GM18519 (cell line): ENCODE measurements around the gene ZNF800.
"Not testable (repeated sequence)": the region's sequence is repeated elsewhere in the genome, so short reads cannot be mapped to it uniquely, and the experiment has no call there.

Experiments used
- ATAC-seq: cut with Tn5 transposase; IDR thresholded peaks from one replicate; pipeline ENCODE4 v1.9.1; 2021; ENCODE audit warnings: mild to moderate bottlenecking, moderate library complexity; ENCODE audit not compliant: unreplicated experiment, low FRiP score

ZNF800 gene

GRCh38 chr7:127392566-127393367 lies at the start of gene ZNF800:
Gene ZNF800, minus strand, starts transcription at chr7:127392708. Its CDS starts 1,151 bp downstream, at chr7:127391557.
- ATAC-seq: peak; percentile 57

- no peak for ATAC-seq
Observed at GRCh38 chr7:127440206-127440605, 47.7 kb upstream of the ZNF800 start.

GRCh38 chr7:127438836-127439235 lies 46.3 kb upstream of the ZNF800 start:
- no peak for ATAC-seq

GRCh38 chr7:127437837-127438236 lies 45.3 kb upstream of the ZNF800 start:
- no peak for ATAC-seq

GRCh38 chr7:127437241-127437640 lies 44.7 kb upstream of the ZNF800 start:
- ATAC-seq: no peak

GRCh38 chr7:127429281-127429680 lies 36.8 kb upstream of the ZNF800 start:
- not testable (repeated sequence) for ATAC-seq

GRCh38 chr7:127419196-127419595 lies 26.7 kb upstream of the ZNF800 start:
- ATAC-seq: no peak

- no peak for ATAC-seq
Observed at GRCh38 chr7:127418459-127418858, 26.0 kb upstream of the ZNF800 start.

GRCh38 chr7:127417346-127417745 lies 24.8 kb upstream of the ZNF800 start:
- ATAC-seq: peak; percentile 48

- no peak for ATAC-seq
Observed at GRCh38 chr7:127415060-127415742, 22.7 kb upstream of the ZNF800 start.

GRCh38 chr7:127413962-127414361 lies 21.5 kb upstream of the ZNF800 start:
- peak; percentile 73 for ATAC-seq

- no peak for ATAC-seq
Observed at GRCh38 chr7:127413326-127413725, 20.8 kb upstream of the ZNF800 start.

GRCh38 chr7:127411176-127411575 lies 18.7 kb upstream of the ZNF800 start:
- ATAC-seq: no peak

GRCh38 chr7:127409629-127410028 lies 17.1 kb upstream of the ZNF800 start:
- no peak for ATAC-seq

- ATAC-seq: peak; percentile 45
Observed at GRCh38 chr7:127404286-127405072, 12.0 kb upstream of the ZNF800 start.

GRCh38 chr7:127396184-127396583 lies 3.7 kb upstream of the ZNF800 start:
- ATAC-seq: peak; percentile 57

GRCh38 chr7:127395104-127395503 lies 2.6 kb upstream of the ZNF800 start:
- ATAC-seq: not testable (repeated sequence)

GRCh38 chr7:127393368-127394058 lies 1.0 kb upstream of the ZNF800 start:
- no peak for ATAC-seq

- ATAC-seq: peak; percentile 20
Observed at GRCh38 chr7:127392182-127392565, 334 bp downstream of the ZNF800 start.

GRCh38 chr7:127391591-127392181 lies 822 bp downstream of the ZNF800 start:
- peak; percentile 24 for ATAC-seq
